HEK293T (cell line): Measurements from ENCODE around the gene PKP2.

Experiments
- ELF4 ChIP-seq: fragments of 450-650 bp; IDR thresholded peaks from 2 replicates; pipeline ENCODE4 v1.6.1; 2017; ENCODE audit warnings: antibody characterized with exemption
- FOXK2 ChIP-seq: fragments of 450-650 bp; IDR thresholded peaks from 2 replicates; pipeline ENCODE4 v1.6.1; 2016; ENCODE audit warnings: mild to moderate bottlenecking
- FOXM1 ChIP-seq: fragments of 450-650 bp; IDR thresholded peaks from 2 replicates; pipeline ENCODE4 v1.6.1; 2017; ENCODE audit warnings: mild to moderate bottlenecking, borderline replicate concordance
- HDGF ChIP-seq: fragments of 450-650 bp; IDR thresholded peaks from 2 replicates; pipeline ENCODE4 v1.6.1; 2017; ENCODE audit warnings: antibody characterized with exemption, borderline replicate concordance
- LEF1 ChIP-seq: fragments of 450-650 bp; IDR thresholded peaks from 2 replicates; pipeline ENCODE4 v1.6.1; 2017; ENCODE audit warnings: mild to moderate bottlenecking, borderline replicate concordance
- NFRKB ChIP-seq: fragments of 450-650 bp; IDR thresholded peaks from 2 replicates; pipeline ENCODE4 v1.6.1; 2016; ENCODE audit warnings: mild to moderate bottlenecking, moderate library complexity
- SUZ12 ChIP-seq: fragments of 450-650 bp; IDR thresholded peaks from 2 replicates; pipeline ENCODE4 v1.6.1; 2016; ENCODE audit warnings: mild to moderate bottlenecking
- TARDBP ChIP-seq: fragments of 450-650 bp; IDR thresholded peaks from 2 replicates; pipeline ENCODE4 v1.6.1; 2016
- ZNF384 ChIP-seq: fragments of 450-650 bp; IDR thresholded peaks from 2 replicates; pipeline ENCODE4 v1.6.1; 2016
- TF ChIP-seq, protein P1 (sequence below): fragments of 450-650 bp; IDR thresholded peaks from 2 replicates; pipeline ENCODE4 v1.6.1; 2016

DNA sequence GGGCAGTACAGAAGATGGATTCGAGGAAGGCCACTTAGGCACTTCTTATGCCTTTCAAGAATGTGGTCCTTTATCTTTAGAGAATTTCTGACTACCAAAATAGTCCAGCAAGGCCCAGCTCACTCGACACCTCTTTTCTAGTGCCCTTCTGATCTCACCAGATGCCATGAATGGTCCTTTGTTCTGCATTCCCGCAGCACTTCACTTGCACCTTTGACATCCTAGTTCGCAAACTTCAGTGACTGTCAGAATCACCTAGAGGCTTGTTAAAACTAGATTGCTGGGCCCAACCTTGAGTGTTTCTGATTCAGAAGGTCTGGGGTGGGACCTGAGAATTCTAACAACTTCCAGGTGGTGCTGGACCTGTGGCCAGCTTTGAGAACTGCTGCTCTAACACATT lies 56.7 kb downstream of the PKP2 start:
- TF ChIP-seq ZNF384 (no peak), HDGF (no peak), TARDBP (no peak), NFRKB (no peak), FOXK2 (no peak), FOXM1 (no peak), LEF1 (no peak), ELF4 (no peak), SUZ12 (no peak)
- TF ChIP-seq, protein P1, sequence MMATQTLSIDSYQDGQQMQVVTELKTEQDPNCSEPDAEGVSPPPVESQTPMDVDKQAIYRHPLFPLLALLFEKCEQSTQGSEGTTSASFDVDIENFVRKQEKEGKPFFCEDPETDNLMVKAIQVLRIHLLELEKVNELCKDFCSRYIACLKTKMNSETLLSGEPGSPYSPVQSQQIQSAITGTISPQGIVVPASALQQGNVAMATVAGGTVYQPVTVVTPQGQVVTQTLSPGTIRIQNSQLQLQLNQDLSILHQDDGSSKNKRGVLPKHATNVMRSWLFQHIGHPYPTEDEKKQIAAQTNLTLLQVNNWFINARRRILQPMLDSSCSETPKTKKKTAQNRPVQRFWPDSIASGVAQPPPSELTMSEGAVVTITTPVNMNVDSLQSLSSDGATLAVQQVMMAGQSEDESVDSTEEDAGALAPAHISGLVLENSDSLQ = no peak
